Jurkat, Clone E6-1 (cell line): ENCODE results near the gene ACTG1.

ENCODE experiments used
- DNase-seq: peaks from one replicate; pipeline ENCODE4 v3.0.0-alpha.2; 2011; ENCODE audit warnings: low read depth, low spot score
- H3K4me3 ChIP-seq: 2 replicates; pipeline ENCODE4 v1.5.1; 2011; ENCODE audit warnings: mild to moderate bottlenecking, low read length, control low read depth, moderate library complexity

Gene ACTG1

GRCh38 chr17:81520021-81520901 is 7.7 kb upstream of the ACTG1 start:
- no peak overlapping the region for H3K4me3 ChIP-seq
- DNase-seq: no peak

GRCh38 chr17:81519284-81520020 is 6.9 kb upstream of the ACTG1 start:
- no peak for DNase-seq
- H3K4me3 ChIP-seq: no peak overlapping the region

- no peak for DNase-seq
Observed at GRCh38 chr17:81518785-81519283, 6.2 kb upstream of the ACTG1 start.

GRCh38 chr17:81518113-81518784 is 5.7 kb upstream of the ACTG1 start:
- H3K4me3 ChIP-seq: no peak overlapping the region
- no peak for DNase-seq

More at GRCh38 chr17:81518785-81519283, 6.2 kb upstream of the ACTG1 start:
- H3K4me3 ChIP-seq: no peak overlapping the region

GRCh38 chr17:81517339-81518112 is 4.9 kb upstream of the ACTG1 start:
- DNase-seq: no peak
- no peak overlapping the region for H3K4me3 ChIP-seq

GRCh38 chr17:81517009-81517338 is 4.4 kb upstream of the ACTG1 start:
- DNase-seq: no peak
- H3K4me3 ChIP-seq: no peak overlapping the region

- no peak for DNase-seq
Observed at GRCh38 chr17:81516439-81516838, 3.8 kb upstream of the ACTG1 start.

GRCh38 chr17:81515530-81516041 is 3.0 kb upstream of the ACTG1 start:
- no peak overlapping the region for H3K4me3 ChIP-seq

More at GRCh38 chr17:81516439-81516838, 3.8 kb upstream of the ACTG1 start:
- H3K4me3 ChIP-seq: no peak overlapping the region

GRCh38 chr17:81514739-81515529 is 2.3 kb upstream of the ACTG1 start:
- DNase-seq: no peak
- no peak overlapping the region for H3K4me3 ChIP-seq

More at GRCh38 chr17:81515530-81516041, 3.0 kb upstream of the ACTG1 start:
- no peak for DNase-seq

- no peak overlapping the region for H3K4me3 ChIP-seq
- DNase-seq: no peak
Observed at GRCh38 chr17:81514489-81514738, 1.8 kb upstream of the ACTG1 start.

GRCh38 chr17:81513753-81514488 is 1.3 kb upstream of the ACTG1 start:
- no peak for DNase-seq

GRCh38 chr17:81513372-81513752 is 763 bp upstream of the ACTG1 start:
- no peak for DNase-seq
- peak overlapping the region; percentile 33 for H3K4me3 ChIP-seq

More at GRCh38 chr17:81513753-81514488, 1.3 kb upstream of the ACTG1 start:
- H3K4me3 ChIP-seq: no peak overlapping the region

GRCh38 chr17:81511804-81512561 is 616 bp downstream of the ACTG1 start:
- H3K4me3 ChIP-seq: peak overlapping the region; percentile 89
- no peak for DNase-seq

GRCh38 chr17:81511554-81511803 is 1.1 kb downstream of the ACTG1 start:
- DNase-seq: no peak
- H3K4me3 ChIP-seq: peak overlapping the region; percentile 89

GRCh38 chr17:81510785-81511553 is 1.6 kb downstream of the ACTG1 start:
- no peak for DNase-seq
- peak overlapping the region; percentile 89 for H3K4me3 ChIP-seq

GRCh38 chr17:81509972-81510784 is 2.4 kb downstream of the ACTG1 start:
- peak overlapping the region; percentile 89 for H3K4me3 ChIP-seq

More at GRCh38 chr17:81509972-81510784, 2.4 kb downstream of the ACTG1 start:
- no peak for DNase-seq
